ENCODE results near the gene PRG3. TPM values are rescaled to one million over a fixed set of nuclear protein-coding genes. Genes with fewer than 3 reads are reported as not detected.

PRG3 gene
- total RNA-seq, 1 experiment from 2014 or later = not detected

GRCh38 chr11:57410287-57410686 is 29.3 kb upstream of the PRG3 start:
- H3K4me1 Mint-ChIP-seq = 0 out of 2 replicates have a peak, but pooled peaks cover 2% of the 10 kb centered on the region
- ATAC-seq = no peak
- ChIA-PET CTCF (no interaction called here), POLR2A (no interaction called here)
- no peak for TF ChIP-seq NFE2L1 (CRISPR knock-in tag; IDR thresholded peaks at IDR 0.05)
- H3K27me3 Mint-ChIP-seq (ENCODE audit: low read depth) = no peaks in the 10 kb centered on the region
- H3K36me3 Mint-ChIP-seq = peaks cover 49% of the 10 kb centered on the region
- no peak overlapping the region for H3K27ac Mint-ChIP-seq
- no peaks in the 10 kb centered on the region for H3K9me3 Mint-ChIP-seq
- DNase-seq (ENCODE audit: low spot score) = no peak
- H3K4me3 Mint-ChIP-seq = no peak overlapping the region

- no peak for TF ChIP-seq CTCF (IDR thresholded peaks at IDR 0.05)
- no peak for TF ChIP-seq FOXP4 (CRISPR knock-in tag; IDR thresholded peaks at IDR 0.05)
- no peak for TF ChIP-seq SMAD3 (CRISPR knock-in tag; IDR thresholded peaks at IDR 0.05; ENCODE audit: borderline replicate concordance)
- no peak for TF ChIP-seq CREB1 (CRISPR knock-in tag; IDR thresholded peaks at IDR 0.05)
- no peak for TF ChIP-seq MAX (CRISPR knock-in tag; IDR thresholded peaks at IDR 0.05)
- TF ChIP-seq RELA (CRISPR knock-in tag; IDR thresholded peaks at IDR 0.05; ENCODE audit: borderline replicate concordance) = no peak
- TF ChIP-seq RORB (CRISPR knock-in tag; IDR thresholded peaks at IDR 0.05) = no peak
- TF ChIP-seq IRF1 (CRISPR knock-in tag; IDR thresholded peaks at IDR 0.05) = no peak
- TF ChIP-seq ATF2 (CRISPR knock-in tag; IDR thresholded peaks at IDR 0.05; ENCODE audit: borderline replicate concordance, low read depth) = no peak
- no peak for TF ChIP-seq MXD4 (CRISPR knock-in tag; IDR thresholded peaks at IDR 0.05; ENCODE audit: borderline replicate concordance)
- TF ChIP-seq HMGA2 (CRISPR knock-in tag; IDR thresholded peaks at IDR 0.05) = no peak
- no peak for TF ChIP-seq SOX15 (CRISPR knock-in tag; IDR thresholded peaks at IDR 0.05)
- no peak for TF ChIP-seq PRRX2 (CRISPR knock-in tag; IDR thresholded peaks at IDR 0.05)
- no peak for TF ChIP-seq SMAD4 (CRISPR knock-in tag; IDR thresholded peaks at IDR 0.05)
- TF ChIP-seq ZSCAN18 (CRISPR knock-in tag; IDR thresholded peaks at IDR 0.05) = no peak
- TF ChIP-seq CREM (CRISPR knock-in tag; IDR thresholded peaks at IDR 0.05) = no peak
- TF ChIP-seq ZNF416 (CRISPR knock-in tag; IDR thresholded peaks at IDR 0.05) = no peak
- no peak for TF ChIP-seq USF2 (CRISPR knock-in tag; IDR thresholded peaks at IDR 0.05)
- TF ChIP-seq ATF1 (CRISPR knock-in tag; IDR thresholded peaks at IDR 0.05) = no peak
- TF ChIP-seq EMX1 (CRISPR knock-in tag; IDR thresholded peaks at IDR 0.05) = no peak
- Mint-ChIP-seq H3K27ac (no peak overlapping the region), H3K36me3 (peaks cover 42% of the 10 kb centered on the region), H3K9me3 (no peaks in the 10 kb centered on the region), H3K4me3 (no peak overlapping the region), H3K4me1 (no peaks in the 10 kb centered on the region), H3K27me3 (ENCODE audit: low read depth) (no peaks in the 10 kb centered on the region)
- CTCF ChIA-PET = interaction anchor here (0.8 kb wide), 1 partner anchor 30 kb away, joined by 3 read pairs; no protein-coding TSS in a partner anchor
- DNase-seq (ENCODE audit: low spot score) (no peak), ATAC-seq (no peak)
- POLR2A ChIA-PET = no interaction called here
Measured at GRCh38 chr11:57409321-57410100, 28.6 kb upstream of the PRG3 start.

Data from WTC11 (cell line).